Measurements from ENCODE around the gene PSEN2. TPM values are rescaled to one million over a fixed set of nuclear protein-coding genes. Genes with fewer than 3 reads are reported as not detected.

PSEN2 gene
- total RNA-seq, 2 experiments from 2014 or later, result 2.5 to 6.2 TPM

DNA sequence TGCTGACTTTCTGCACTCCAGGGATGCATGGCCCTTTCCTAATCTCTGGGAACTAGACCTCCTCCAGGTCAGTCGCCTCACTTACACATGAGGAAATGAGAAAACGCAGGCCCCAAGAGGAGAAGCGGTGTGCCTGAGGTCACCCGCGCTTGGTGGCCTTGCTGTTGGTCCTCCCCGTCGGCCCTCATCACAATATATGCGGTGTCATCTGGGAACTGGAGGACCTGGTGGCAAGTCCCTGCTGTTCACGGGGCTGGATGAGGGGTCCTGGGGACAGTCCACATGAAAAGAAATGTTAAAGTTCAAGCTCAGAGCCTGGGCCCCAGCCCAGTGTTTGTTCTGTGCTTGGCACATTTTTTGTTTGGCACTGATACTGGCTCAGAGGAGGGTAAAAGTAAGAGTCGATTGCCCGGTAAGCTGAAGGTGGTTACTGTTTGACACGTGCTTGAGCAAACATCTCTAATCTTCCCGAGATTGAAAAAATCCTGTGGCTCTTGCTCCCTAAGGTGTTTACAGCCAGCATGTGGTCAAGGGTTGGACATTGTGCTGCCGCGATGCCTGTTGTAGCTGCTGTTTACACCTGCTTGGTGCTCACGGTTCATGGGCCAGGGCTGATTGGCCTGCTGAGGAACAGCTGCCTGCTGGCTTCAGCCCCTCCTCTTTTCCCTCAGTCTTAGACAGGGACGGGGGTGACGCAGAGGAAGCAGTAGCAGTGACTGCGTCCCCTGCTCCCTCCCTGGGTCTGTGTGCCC is 74.9 kb downstream of the PSEN2 start:
- intact Hi-C loops (cut with micrococcal nuclease), result no loop called here
- no peaks in the 10 kb centered on the region for H3K36me3 Mint-ChIP-seq (ENCODE audit: low read depth)
- no peak overlapping the region for H3K27ac Mint-ChIP-seq
- peaks cover 1% of the 10 kb centered on the region for H3K9me3 Mint-ChIP-seq
- no peak overlapping the region for H3K4me3 Mint-ChIP-seq
- POLR2A ChIA-PET, result no interaction called here
- ATAC-seq (no peak), DNase-seq (no peak)
- TF ChIP-seq, protein P1, sequence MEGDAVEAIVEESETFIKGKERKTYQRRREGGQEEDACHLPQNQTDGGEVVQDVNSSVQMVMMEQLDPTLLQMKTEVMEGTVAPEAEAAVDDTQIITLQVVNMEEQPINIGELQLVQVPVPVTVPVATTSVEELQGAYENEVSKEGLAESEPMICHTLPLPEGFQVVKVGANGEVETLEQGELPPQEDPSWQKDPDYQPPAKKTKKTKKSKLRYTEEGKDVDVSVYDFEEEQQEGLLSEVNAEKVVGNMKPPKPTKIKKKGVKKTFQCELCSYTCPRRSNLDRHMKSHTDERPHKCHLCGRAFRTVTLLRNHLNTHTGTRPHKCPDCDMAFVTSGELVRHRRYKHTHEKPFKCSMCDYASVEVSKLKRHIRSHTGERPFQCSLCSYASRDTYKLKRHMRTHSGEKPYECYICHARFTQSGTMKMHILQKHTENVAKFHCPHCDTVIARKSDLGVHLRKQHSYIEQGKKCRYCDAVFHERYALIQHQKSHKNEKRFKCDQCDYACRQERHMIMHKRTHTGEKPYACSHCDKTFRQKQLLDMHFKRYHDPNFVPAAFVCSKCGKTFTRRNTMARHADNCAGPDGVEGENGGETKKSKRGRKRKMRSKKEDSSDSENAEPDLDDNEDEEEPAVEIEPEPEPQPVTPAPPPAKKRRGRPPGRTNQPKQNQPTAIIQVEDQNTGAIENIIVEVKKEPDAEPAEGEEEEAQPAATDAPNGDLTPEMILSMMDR (IDR thresholded peaks at IDR 0.05), result no peak
- peaks cover 67% of the 10 kb centered on the region for H3K4me1 Mint-ChIP-seq (ENCODE audit: low read depth)
- no peaks in the 10 kb centered on the region for H3K27me3 Mint-ChIP-seq
- CTCF ChIA-PET, result no interaction called here

Other genes starting within 250 kb of the PSEN2 start
- 10 to 100 TPM; 40.8 to 42.6 TPM for gene ITPKB, start 131.3 kb upstream of the PSEN2 start, total RNA-seq
- 10 to 100 TPM; 25.3 to 27.2 TPM for gene COQ8A, start 69.7 kb downstream of the PSEN2 start, total RNA-seq

Data from activated CD8-positive, alpha-beta T cell treated with anti-CD3 and anti-CD28 coated beads for 36 hours (primary cell).